ENCODE measurements around the gene CADPS.

- TF ChIP-seq CTCF (conservative IDR thresholded peaks at IDR 0.05; ENCODE audit: low read depth, low read length) (no peak), EZH2 (IDR thresholded peaks at IDR 0.05; ENCODE audit: borderline replicate concordance, low read depth, low read length, poor library complexity, severe bottlenecking) (no peak)
Observed at GRCh38 chr3:62557450-62557849, 317.8 kb downstream of the CADPS start.

Data from A673 (cell line).